Mesothelial cell of epicardium (in vitro differentiated cells): ENCODE measurements around the gene VMP1. TPM values are rescaled to one million over a fixed set of nuclear protein-coding genes. Genes with fewer than 3 reads are reported as not detected.
A peak's percentile ranks its signal among the peaks of the same experiment; 100 is the strongest.
"Not testable (repeated sequence)": the region's sequence is repeated elsewhere in the genome, so short reads cannot be mapped to it uniquely, and the experiment has no call there.

Source experiments
- DNase-seq, 2 experiments: peaks; one replicate each; pipeline ENCODE4 v3.0.0; 2021; ENCODE audit warnings: low spot score in 2 of 2; ENCODE audit not compliant: unreplicated experiment in 2 of 2
- H3K27ac Mint-ChIP-seq: 2 replicates; pipeline ENCODE4 v1.8.0; 2021; ENCODE audit warnings: mixed read lengths
- H3K27me3 Mint-ChIP-seq: 2 replicates; pipeline ENCODE4 v1.8.0; 2021; ENCODE audit warnings: low read depth, mixed read lengths
- H3K36me3 Mint-ChIP-seq: 2 replicates; pipeline ENCODE4 v1.8.0; 2021; ENCODE audit warnings: mixed read lengths
- H3K4me1 Mint-ChIP-seq: 2 replicates; pipeline ENCODE4 v1.8.0; 2021; ENCODE audit warnings: mixed read lengths
- H3K4me3 Mint-ChIP-seq: 2 replicates; pipeline ENCODE4 v1.8.0; 2021; ENCODE audit warnings: mild to moderate bottlenecking, moderate library complexity, mixed read lengths
- H3K9me3 Mint-ChIP-seq: 2 replicates; pipeline ENCODE4 v1.8.0; 2021; ENCODE audit warnings: mixed read lengths
- CTCF ChIP-seq: fragments of 200-600 bp; sonication (generic); IDR thresholded peaks from one replicate; pipeline ENCODE4 v1.5.0; 2021; ENCODE audit warnings: antibody characterized with exemption; ENCODE audit not compliant: unreplicated experiment
- total RNA-seq: library from RNA; stranded (reverse); gene quantifications from 3 replicates; pipeline ENCODE4 v1.2.1, GENCODE V29; 2021

The VMP1 gene
- total RNA-seq, 1 donor from 2014 or later, result 208 TPM

GRCh38 chr17:59827721-59828477 lies 120.4 kb downstream of the VMP1 start:
- Mint-ChIP-seq H3K4me3 (no peak overlapping the region), H3K27ac (peak overlapping the region; percentile 98), H3K9me3 (no peaks in the 10 kb centered on the region), H3K36me3 (peaks cover 2% of the 10 kb centered on the region), H3K4me1 (peaks cover 59% of the 10 kb centered on the region), H3K27me3 (no peaks in the 10 kb centered on the region)
- no peak for DNase-seq
- TF ChIP-seq CTCF, result no peak

GRCh38 chr17:59828478-59828760 lies 121.0 kb downstream of the VMP1 start:
- Mint-ChIP-seq H3K27ac (peak overlapping the region; percentile 98), H3K4me3 (no peak overlapping the region)
- no peak for DNase-seq

GRCh38 chr17:59828819-59829216 lies 121.4 kb downstream of the VMP1 start:
- H3K27ac Mint-ChIP-seq, result peak overlapping the region; percentile 98
- not testable (repeated sequence) for DNase-seq, H3K9me3 Mint-ChIP-seq, H3K27me3 Mint-ChIP-seq, H3K4me3 Mint-ChIP-seq, H3K36me3 Mint-ChIP-seq
- H3K4me1 Mint-ChIP-seq, result peaks cover 67% of the 10 kb centered on the region

More at GRCh38 chr17:59828478-59828760, 121.0 kb downstream of the VMP1 start:
- TF ChIP-seq CTCF, result no peak
- Mint-ChIP-seq H3K36me3 (peaks cover 2% of the 10 kb centered on the region), H3K9me3 (no peaks in the 10 kb centered on the region), H3K4me1 (peaks cover 63% of the 10 kb centered on the region), H3K27me3 (no peaks in the 10 kb centered on the region)

GRCh38 chr17:59829217-59830006 lies 122.0 kb downstream of the VMP1 start:
- Mint-ChIP-seq H3K27me3 (no peaks in the 10 kb centered on the region), H3K9me3 (no peaks in the 10 kb centered on the region), H3K4me3 (peak overlapping the region; percentile 7), H3K4me1 (peaks cover 68% of the 10 kb centered on the region), H3K36me3 (peaks cover 1% of the 10 kb centered on the region), H3K27ac (peak overlapping the region; percentile 98)
- no peak for DNase-seq
- no peak for TF ChIP-seq CTCF

- Mint-ChIP-seq H3K4me1 (peaks cover 68% of the 10 kb centered on the region), H3K4me3 (no peak overlapping the region), H3K27me3 (no peaks in the 10 kb centered on the region)
Measured at GRCh38 chr17:59830007-59830630, 122.7 kb downstream of the VMP1 start.

More at GRCh38 chr17:59830007-59830630, 122.7 kb downstream of the VMP1 start:
- DNase-seq, result no peak
- H3K9me3 Mint-ChIP-seq, result no peaks in the 10 kb centered on the region
- no peak for TF ChIP-seq CTCF
- H3K36me3 Mint-ChIP-seq, result peaks cover 1% of the 10 kb centered on the region
- peak overlapping the region; percentile 98 for H3K27ac Mint-ChIP-seq
